GM12874 (cell line): Measurements from ENCODE around the gene TENM4.

Source experiments
- TF ChIP-seq, protein P1 (sequence below): IDR thresholded peaks from 2 replicates; pipeline ENCODE4 v1.5.1; 2011; ENCODE audit warnings: low read depth, mild to moderate bottlenecking, control low read depth, low read length, moderate library complexity; ENCODE audit not compliant: insufficient read depth

TENM4 gene

DNA sequence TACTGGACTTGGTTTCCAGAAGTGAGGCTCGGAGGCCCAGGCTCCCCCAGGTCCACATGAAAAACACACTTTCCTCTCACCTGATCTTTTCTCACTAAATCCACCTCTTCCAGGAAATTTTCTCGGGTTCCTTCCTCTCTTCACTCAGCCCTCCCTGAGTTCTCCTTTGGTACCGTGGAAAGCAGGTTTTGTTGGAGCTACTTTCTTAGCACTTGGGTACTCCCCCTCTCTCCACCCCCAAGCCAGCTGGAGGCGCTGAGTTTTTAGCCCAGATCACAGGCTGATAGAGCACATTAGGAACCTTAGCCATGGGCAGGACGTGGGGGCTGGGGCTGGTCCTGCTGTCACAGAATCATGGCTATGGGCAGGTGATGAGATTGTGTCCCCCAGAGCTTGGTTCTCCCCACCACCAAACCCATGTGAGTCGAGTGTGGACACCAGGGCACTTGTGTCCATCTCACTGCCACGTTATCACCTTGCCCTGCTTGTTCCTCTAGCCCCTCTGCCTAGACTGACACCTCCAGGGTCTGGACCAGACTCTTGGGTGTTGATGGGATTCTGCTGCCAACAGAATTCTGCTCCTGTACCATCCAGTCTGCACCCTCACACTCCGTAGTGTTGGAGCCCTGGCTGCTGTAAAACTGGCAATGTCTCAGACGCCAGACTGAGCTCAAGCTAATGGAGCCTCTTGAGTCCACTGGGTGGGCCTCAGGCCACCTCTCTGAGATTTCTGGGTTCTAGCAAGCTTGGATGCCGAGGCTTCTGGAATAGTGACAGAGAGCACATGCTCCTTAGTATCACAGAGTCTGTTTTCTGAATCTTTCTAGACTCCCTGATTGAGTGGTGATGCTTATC lies 791.2 kb downstream of the TENM4 start:
- TF ChIP-seq, protein P1, sequence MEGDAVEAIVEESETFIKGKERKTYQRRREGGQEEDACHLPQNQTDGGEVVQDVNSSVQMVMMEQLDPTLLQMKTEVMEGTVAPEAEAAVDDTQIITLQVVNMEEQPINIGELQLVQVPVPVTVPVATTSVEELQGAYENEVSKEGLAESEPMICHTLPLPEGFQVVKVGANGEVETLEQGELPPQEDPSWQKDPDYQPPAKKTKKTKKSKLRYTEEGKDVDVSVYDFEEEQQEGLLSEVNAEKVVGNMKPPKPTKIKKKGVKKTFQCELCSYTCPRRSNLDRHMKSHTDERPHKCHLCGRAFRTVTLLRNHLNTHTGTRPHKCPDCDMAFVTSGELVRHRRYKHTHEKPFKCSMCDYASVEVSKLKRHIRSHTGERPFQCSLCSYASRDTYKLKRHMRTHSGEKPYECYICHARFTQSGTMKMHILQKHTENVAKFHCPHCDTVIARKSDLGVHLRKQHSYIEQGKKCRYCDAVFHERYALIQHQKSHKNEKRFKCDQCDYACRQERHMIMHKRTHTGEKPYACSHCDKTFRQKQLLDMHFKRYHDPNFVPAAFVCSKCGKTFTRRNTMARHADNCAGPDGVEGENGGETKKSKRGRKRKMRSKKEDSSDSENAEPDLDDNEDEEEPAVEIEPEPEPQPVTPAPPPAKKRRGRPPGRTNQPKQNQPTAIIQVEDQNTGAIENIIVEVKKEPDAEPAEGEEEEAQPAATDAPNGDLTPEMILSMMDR: no peak

GRCh38 chr11:78647986-78648875 lies 792.6 kb downstream of the TENM4 start:
- TF ChIP-seq, protein P1: no peak

GRCh38 chr11:78647266-78647915 lies 793.4 kb downstream of the TENM4 start:
- TF ChIP-seq, protein P1: no peak

- TF ChIP-seq, protein P1: peak; percentile 68
Observed at GRCh38 chr11:78646564-78647185, 794.2 kb downstream of the TENM4 start.

- TF ChIP-seq, protein P1: peak; percentile 91
Observed at GRCh38 chr11:78645226-78646202, 795.3 kb downstream of the TENM4 start.

GRCh38 chr11:78643676-78644056 lies 797.2 kb downstream of the TENM4 start:
- TF ChIP-seq, protein P1: no peak
